Endothelial cell of umbilical vein (primary cell): ENCODE data around the gene FNDC4. TPM values are rescaled to one million over a fixed set of nuclear protein-coding genes. Genes with fewer than 3 reads are reported as not detected.
A peak's percentile ranks its signal among the peaks of the same experiment; 100 is the strongest.

Experiments used
- BruUV-seq: library from RNA; stranded (reverse); fragments of 400-500 nt; replicated peaks from 2 replicates; lab custom pipeline; 2021; lab: Mats Ljungman, UMichigan
- CTCF ChIA-PET: fragments of 300-600, 350-600 bp; sonication (Branson Sonifier 250); formaldehyde crosslinking; loops from one replicate; lab custom pipeline; 2021; ENCODE audit warnings: antibody characterized with exemption, inconsistent platforms; lab: Charles Lee
- POLR2A ChIA-PET: fragments of 300-600, 350-600 bp; sonication (Branson Sonifier 250); formaldehyde crosslinking; loops from one replicate; lab custom pipeline; 2021; ENCODE audit warnings: antibody characterized with exemption, inconsistent platforms; lab: Charles Lee
- DNase-seq: peaks from one replicate; pipeline ENCODE4 v3.0.0-alpha.2; 2011; ENCODE audit warnings: low read depth, low spot score
- FAIRE-seq: peaks from 2 replicates; lab custom pipeline; 2011; peaks lifted over from hg19 to GRCh38; lab: Jason Lieb, UNC
- H2AFZ ChIP-seq: 2 replicates; pipeline ENCODE4 v1.6.0; 2012; ENCODE audit warnings: low read depth, low read length, control low read depth, inconsistent platforms
- H3K27ac ChIP-seq: 2 replicates; pipeline ENCODE4 v1.5.1; 2011; ENCODE audit warnings: low read depth, mild to moderate bottlenecking, control low read depth, low read length, moderate library complexity; ENCODE audit not compliant: insufficient read depth
- H3K27me3 ChIP-seq, 2 experiments: 2 replicates each; pipeline versions ENCODE4 v1.6.0 to v1.6.1; 2011; ENCODE audit warnings: low read length in 2 of 2, mixed read lengths in 1 of 2; ENCODE audit not compliant: control insufficient read depth in 2 of 2, insufficient read depth in 2 of 2
- H3K36me3 ChIP-seq, 2 experiments: 2 replicates in 1 of 2; 3 replicates in 1 of 2; pipeline ENCODE4 v1.5.1; 2011; ENCODE audit warnings: low read length in 2 of 2, mild to moderate bottlenecking in 1 of 2, moderate library complexity in 1 of 2; ENCODE audit not compliant: control insufficient read depth in 2 of 2, insufficient read depth in 2 of 2; ENCODE audit errors: extremely low read depth in 1 of 2
- H3K4me1 ChIP-seq: 3 replicates; pipeline ENCODE4 v1.5.1; 2011; ENCODE audit warnings: mild to moderate bottlenecking, low read length; ENCODE audit not compliant: control insufficient read depth, insufficient read depth; ENCODE audit errors: extremely low read depth
- H3K4me2 ChIP-seq: 2 replicates; pipeline ENCODE4 v1.6.1; 2011; ENCODE audit warnings: low read length, control low read depth, mixed read lengths; ENCODE audit not compliant: insufficient read depth
- H3K4me3 ChIP-seq, 3 experiments: fragments of 200-600 bp in 1 of 3; sonication (generic), shearing (Covaris generic) in 1 of 3; replicated peaks in 1 of 3; 2 replicates each; pipeline ENCODE4 v1.5.1; 2011 to 2016; ENCODE audit warnings: control low read depth in 3 of 3, low read length in 3 of 3, mild to moderate bottlenecking in 2 of 3, inconsistent platforms in 1 of 3, low read depth in 1 of 3, moderate library complexity in 1 of 3; ENCODE audit not compliant: insufficient read depth in 1 of 3
- H3K79me2 ChIP-seq: 2 replicates; pipeline ENCODE4 v1.6.0; 2012; ENCODE audit warnings: low read length, inconsistent platforms; ENCODE audit not compliant: control insufficient read depth, insufficient read depth
- H3K9ac ChIP-seq: replicated peaks from 2 replicates; pipeline ENCODE3; 2011; ENCODE audit warnings: low read length, control low read depth; ENCODE audit not compliant: insufficient read depth; ENCODE audit errors: extremely low read depth
- H3K9me1 ChIP-seq: replicated peaks from 3 replicates; pipeline ENCODE4 v1.6.0; 2011; ENCODE audit warnings: mild to moderate bottlenecking, low read length; ENCODE audit not compliant: control insufficient read depth, insufficient read depth; ENCODE audit errors: extremely low read depth
- H3K9me3 ChIP-seq: replicated peaks from 2 replicates; pipeline ENCODE4 v1.5.1; 2012; ENCODE audit warnings: low read length, inconsistent platforms; ENCODE audit not compliant: control insufficient read depth, insufficient read depth
- H4K20me1 ChIP-seq: replicated peaks from 2 replicates; pipeline ENCODE3; 2011; ENCODE audit warnings: mild to moderate bottlenecking, low read length; ENCODE audit not compliant: control insufficient read depth, insufficient read depth; ENCODE audit errors: extremely low read depth
- CTCF ChIP-seq, 2 donors: IDR thresholded peaks; 1 replicate in 1 of 2; 2 replicates in 1 of 2; pipeline ENCODE4 v1.5.1; 2011; ENCODE audit warnings: low read length in 2 of 2, mild to moderate bottlenecking in 2 of 2, moderate library complexity in 2 of 2, control low read depth in 1 of 2, inconsistent platforms in 1 of 2, low read depth in 1 of 2; ENCODE audit not compliant: insufficient read depth in 1 of 2; ENCODE audit errors: extremely low read depth in 1 of 2
- EZH2 ChIP-seq: IDR thresholded peaks from 2 replicates; pipeline ENCODE4 v1.6.1; 2012; ENCODE audit warnings: borderline replicate concordance, low read depth, mild to moderate bottlenecking, moderate library complexity, low read length, inconsistent platforms; ENCODE audit not compliant: severe bottlenecking
- FOS ChIP-seq: IDR thresholded peaks from 2 replicates; pipeline ENCODE4 v1.6.1; 2011; ENCODE audit warnings: mild to moderate bottlenecking, low read length, moderate library complexity, borderline replicate concordance; ENCODE audit not compliant: insufficient read depth
- GATA2 ChIP-seq: IDR thresholded peaks from 2 replicates; pipeline ENCODE4 v1.7.0; 2011; ENCODE audit warnings: low read depth, mild to moderate bottlenecking, moderate library complexity, mixed read lengths, low read length; ENCODE audit not compliant: insufficient read length, insufficient read depth
- JUN ChIP-seq: IDR thresholded peaks from 2 replicates; pipeline ENCODE4 v1.6.1; 2011; ENCODE audit warnings: borderline replicate concordance, low read depth; ENCODE audit not compliant: insufficient read length, insufficient read depth
- MAX ChIP-seq: IDR thresholded peaks from 2 replicates; pipeline ENCODE4 v1.6.1; 2011; ENCODE audit not compliant: insufficient read depth, insufficient read length
- MYC ChIP-seq: IDR thresholded peaks from one replicate; pipeline ENCODE4 v1.6.1; 2011; ENCODE audit warnings: mild to moderate bottlenecking, low read depth, low read length
- POLR2A ChIP-seq: IDR thresholded peaks from 2 replicates; pipeline ENCODE4 v1.6.1; 2012; ENCODE audit warnings: low read depth, mild to moderate bottlenecking, control low read depth, low read length
- POLR2AphosphoS5 ChIP-seq: IDR thresholded peaks from 2 replicates; pipeline ENCODE4 v1.6.1; 2012; ENCODE audit warnings: low read depth, mild to moderate bottlenecking, control low read depth, low read length, moderate library complexity; ENCODE audit not compliant: insufficient read depth
- dilution Hi-C: fragments of 300-500 bp; cut with MboI; formaldehyde crosslinking; loops from one replicate; pipeline ENCODE4 v1.15.0; 2019; ENCODE audit warnings: low sequenced_read_pairs; ENCODE audit not compliant: extremely low pct_ligation_motif_present
- intact Hi-C: fragments of 100-400 bp; cut with micrococcal nuclease; formaldehyde crosslinking; loops from one replicate; pipeline ENCODE4 v1.10.0; 2022
- polyA plus RNA-seq, 4 experiments: library from polyadenylated mRNA; depleted of rRNA in 3 of 4; stranded (reverse) in 3 of 4; unstranded in 1 of 4; fragments of >200 nt; gene quantifications; 2 replicates each; pipeline versions ENCODE4 v1.2.1 to v1.2.3, GENCODE V29; 2011 to 2012; ENCODE audit warnings: missing spikeins in 1 of 4
- total RNA-seq: library from RNA; stranded (reverse); gene quantifications from 2 replicates; pipeline ENCODE4 v1.2.3, GENCODE V29; 2021

The FNDC4 gene
- total and polyA plus RNA-seq, 2 donors (not counting 3 experiments of a cell fraction or from before 2014, with no cell fraction given): 15.5 to 19.0 TPM

DNA sequence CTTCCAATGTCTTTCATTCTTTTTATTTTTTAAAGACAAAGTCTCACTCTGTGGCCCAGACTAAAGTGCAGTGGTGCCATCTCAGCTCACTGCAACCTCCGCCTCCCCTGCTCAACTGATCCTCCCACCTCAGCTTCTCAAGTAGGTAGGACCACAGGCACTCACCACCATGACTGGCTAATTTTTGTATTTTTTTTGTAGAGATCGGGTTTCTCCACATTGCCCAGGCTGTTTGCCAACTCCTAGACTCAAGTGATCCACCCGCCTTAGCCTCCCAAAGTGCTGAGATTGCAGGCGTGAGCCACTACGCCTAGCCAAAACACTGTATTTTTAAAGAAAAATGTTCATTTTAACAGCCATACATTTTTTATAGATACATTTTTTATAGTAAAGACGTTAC, 14.3 kb upstream of the FNDC4 start:
- no peak overlapping the region for H3K4me3 ChIP-seq
- no peaks in the 10 kb centered on the region for H4K20me1 ChIP-seq
- dilution Hi-C loops: no loop called here
- no peak overlapping the region for H3K4me2 ChIP-seq
- H3K9me3 ChIP-seq: no peaks in the 10 kb centered on the region
- H3K9ac ChIP-seq: no peak overlapping the region
- no peaks in the 10 kb centered on the region for H3K36me3 ChIP-seq
- no peaks in the 10 kb centered on the region for H3K27me3 ChIP-seq
- no TSS peak for BruUV-seq
- TF ChIP-seq EZH2 (no peak), MAX (no peak), JUN (no peak), POLR2A (no peak), GATA2 (no peak), CTCF (IDR thresholded peaks at IDR 0.05; ENCODE audit: extremely low read depth in 1 of 2, insufficient read depth in 1 of 2, low read depth in 1 of 2, low read length in 2 of 2) (no peak), POLR2AphosphoS5 (no peak), FOS (no peak), MYC (no peak)
- no peak overlapping the region for H2AFZ ChIP-seq
- no peaks in the 10 kb centered on the region for H3K79me2 ChIP-seq
- DNase-seq: no peak
- H3K9me1 ChIP-seq: no peaks in the 10 kb centered on the region
- H3K27ac ChIP-seq: no peak overlapping the region
- ChIA-PET CTCF (interaction anchor here (0.8 to 1.2 kb wide), 2 partner anchors 12 to 14 kb away, joined by 3 to 4 read pairs; partner anchors contain the start of genes FNDC4 and GCKR), POLR2A (no interaction called here)
- FAIRE-seq: peak; percentile 37
- intact Hi-C loops: no loop called here
- H3K4me1 ChIP-seq: no peaks in the 10 kb centered on the region
